HepG2 (cell line): ENCODE data around the gene LMOD2. TPM values are rescaled to one million over a fixed set of nuclear protein-coding genes. Genes with fewer than 3 reads are reported as not detected.

Source experiments
- ATAC-seq: fragments of 200-7000 bp; cut with Tn5 transposase; 3 replicates; pipeline ENCODE4 v1.9.1; 2020; ENCODE audit warnings: mild to moderate bottlenecking, moderate library complexity
- BruUV-seq: library from RNA; stranded (reverse); fragments of 400-500 nt; replicated peaks from 2 replicates; lab custom pipeline; 2021; lab: Mats Ljungman, UMichigan
- CTCF ChIA-PET: fragments of 300-600 bp; formaldehyde crosslinking; extraction: SDS; loops from one replicate; lab custom pipeline; 2021; ENCODE audit warnings: low total read pairs, inconsistent platforms, low intra/inter-chr PET ratio; lab: Yijun Ruan, JAX
- POLR2A ChIA-PET: fragments of 350-600 bp; sonication (Branson Sonifier 250); formaldehyde crosslinking; loops from one replicate; lab custom pipeline; 2020; ENCODE audit warnings: antibody characterized with exemption, inconsistent platforms; lab: Yijun Ruan, JAX
- DNase-seq: peaks from one replicate; pipeline ENCODE4 v3.0.0-alpha.2; 2015; ENCODE audit warnings: low spot score
- FAIRE-seq: peaks from 3 replicates; lab custom pipeline; 2011; peaks lifted over from hg19 to GRCh38; lab: Jason Lieb, UNC
- H2AFZ ChIP-seq: one replicate; pipeline ENCODE4 v1.6.1; 2011; ENCODE audit warnings: low read length, inconsistent platforms
- H3K27ac ChIP-seq: fragments of 300-600 bp; 3 replicates; pipeline ENCODE4 v1.8.0; 2011; ENCODE audit warnings: mixed run types, mild to moderate bottlenecking, mixed read lengths, low read length, inconsistent platforms; ENCODE audit not compliant: insufficient read depth; ENCODE audit errors: extremely low read length
- H3K27me3 ChIP-seq, 2 experiments: fragments of 200-600 bp in 1 of 2; 2 replicates in 1 of 2; 3 replicates in 1 of 2; pipeline versions ENCODE4 v1.6.0 to v1.8.0; 2011; ENCODE audit warnings: low read length in 2 of 2, mild to moderate bottlenecking in 2 of 2, moderate library complexity in 2 of 2, inconsistent platforms in 1 of 2; ENCODE audit not compliant: insufficient read depth in 2 of 2, control insufficient read depth in 1 of 2
- H3K36me3 ChIP-seq, 2 experiments: fragments of 200-600 bp in 1 of 2; replicated peaks in 1 of 2; 2 replicates in 1 of 2; 3 replicates in 1 of 2; pipeline versions ENCODE4 v1.5.1 to v1.8.0; 2011; ENCODE audit warnings: low read length in 2 of 2, inconsistent platforms in 1 of 2; ENCODE audit not compliant: insufficient read depth in 2 of 2, control insufficient read depth in 1 of 2
- H3K4me1 ChIP-seq: 2 replicates; pipeline ENCODE4 v1.5.1; 2012; ENCODE audit warnings: low read length, inconsistent platforms; ENCODE audit not compliant: insufficient read depth
- H3K4me2 ChIP-seq: 2 replicates; pipeline ENCODE4 v1.6.0; 2011; ENCODE audit warnings: low read depth, low read length, inconsistent platforms
- H3K4me3 ChIP-seq, 3 experiments: fragments of 200-600 bp in 1 of 3; sonication (generic), shearing (Covaris generic) in 1 of 3; replicated peaks in 1 of 3; 2 replicates each; pipeline ENCODE4 v1.5.1; 2011 to 2016; ENCODE audit warnings: low read length in 3 of 3, inconsistent platforms in 2 of 3, low read depth in 2 of 3, mild to moderate bottlenecking in 2 of 3, control low read depth in 1 of 3, mixed read lengths in 1 of 3; ENCODE audit not compliant: insufficient read depth in 1 of 3
- H3K79me2 ChIP-seq: one replicate; pipeline ENCODE4 v1.6.1; 2011; ENCODE audit warnings: low read length, inconsistent platforms; ENCODE audit not compliant: insufficient read depth
- H3K9ac ChIP-seq: 2 replicates; pipeline ENCODE4 v1.6.0; 2011; ENCODE audit warnings: mild to moderate bottlenecking, low read depth, low read length, inconsistent platforms; ENCODE audit not compliant: insufficient read depth
- H3K9me3 ChIP-seq: 2 replicates; pipeline ENCODE4 v1.5.1; 2012; ENCODE audit warnings: mild to moderate bottlenecking, low read length
- H4K20me1 ChIP-seq: 2 replicates; pipeline ENCODE4 v1.6.0; 2011; ENCODE audit warnings: inconsistent platforms, mild to moderate bottlenecking, low read length, moderate library complexity; ENCODE audit not compliant: insufficient read depth
- ATF7-NPFF ChIP-seq: sonication (generic); formaldehyde crosslinking; IDR thresholded peaks from 2 replicates; pipeline ENCODE4 v1.8.1; 2023; ENCODE audit warnings: mild to moderate bottlenecking, low read depth, missing genetic modification reagents, moderate library complexity
- BORCS8-MEF2B ChIP-seq: sonication (generic); formaldehyde crosslinking; IDR thresholded peaks from 2 replicates; pipeline ENCODE4 v1.8.0; 2022; ENCODE audit warnings: mild to moderate bottlenecking, missing genetic modification reagents
- FLYWCH1 ChIP-seq: sonication (generic); formaldehyde crosslinking; IDR thresholded peaks from 2 replicates; pipeline ENCODE4 v1.8.1; 2023; ENCODE audit warnings: mild to moderate bottlenecking, missing genetic modification reagents
- FOXO1 ChIP-seq: sonication (generic); formaldehyde crosslinking; IDR thresholded peaks from 2 replicates; pipeline ENCODE4 v1.4.0; 2020; ENCODE audit warnings: missing genetic modification reagents
- HOXA3 ChIP-seq: sonication (generic); formaldehyde crosslinking; IDR thresholded peaks from 2 replicates; pipeline ENCODE4 v1.5.0; 2020; ENCODE audit warnings: missing genetic modification reagents
- HOXA7 ChIP-seq: sonication (generic); formaldehyde crosslinking; IDR thresholded peaks from 2 replicates; pipeline ENCODE4 v1.8.1; 2022; ENCODE audit warnings: mild to moderate bottlenecking, missing genetic modification reagents, moderate library complexity
- JUND ChIP-seq: sonication (generic); formaldehyde crosslinking; IDR thresholded peaks from 2 replicates; pipeline ENCODE4 v1.8.0; 2022; ENCODE audit warnings: mild to moderate bottlenecking, missing genetic modification reagents
- NAIF1 ChIP-seq: sonication (generic); formaldehyde crosslinking; IDR thresholded peaks from 2 replicates; pipeline ENCODE4 v1.5.0; 2020; ENCODE audit warnings: mild to moderate bottlenecking, missing genetic modification reagents, borderline replicate concordance
- NCOR1 ChIP-seq: fragments of 200-600 bp; sonication (generic); IDR thresholded peaks from 2 replicates; pipeline ENCODE4 v1.7.0; 2017; ENCODE audit warnings: antibody characterized with exemption, low read length, borderline replicate concordance
- NFYB ChIP-seq: sonication (generic); formaldehyde crosslinking; IDR thresholded peaks from 2 replicates; pipeline ENCODE4 v1.4.0; 2020; ENCODE audit warnings: missing genetic modification reagents
- RELA ChIP-seq: sonication (generic); formaldehyde crosslinking; IDR thresholded peaks from 2 replicates; pipeline ENCODE4 v1.4.0; 2020; ENCODE audit warnings: missing genetic modification reagents
- ZBTB20 ChIP-seq: sonication (generic); formaldehyde crosslinking; IDR thresholded peaks from 2 replicates; pipeline ENCODE4 v1.8.1; 2023; ENCODE audit warnings: missing genetic modification reagents, low read depth, mild to moderate bottlenecking, borderline replicate concordance
- ZFP37 ChIP-seq: sonication (generic); formaldehyde crosslinking; IDR thresholded peaks from 2 replicates; pipeline ENCODE4 v1.4.0; 2020; ENCODE audit warnings: missing genetic modification reagents, borderline replicate concordance
- ZNF136 ChIP-seq: sonication (generic); formaldehyde crosslinking; IDR thresholded peaks from 2 replicates; pipeline ENCODE4 v1.8.1; 2022; ENCODE audit warnings: low read depth, mild to moderate bottlenecking, moderate library complexity, missing genetic modification reagents
- ZNF230 ChIP-seq: sonication (generic); formaldehyde crosslinking; IDR thresholded peaks from 2 replicates; pipeline ENCODE4 v1.4.0; 2020; ENCODE audit warnings: mild to moderate bottlenecking, missing genetic modification reagents
- ZNF468 ChIP-seq: sonication (generic); formaldehyde crosslinking; IDR thresholded peaks from 2 replicates; pipeline ENCODE4 v1.8.0; 2022; ENCODE audit warnings: mild to moderate bottlenecking, moderate library complexity, missing genetic modification reagents
- ZNF552 ChIP-seq: sonication (generic); formaldehyde crosslinking; IDR thresholded peaks from 2 replicates; pipeline ENCODE4 v1.9.0; 2022; ENCODE audit warnings: missing genetic modification reagents, mild to moderate bottlenecking, borderline replicate concordance
- ZNF652 ChIP-seq: IDR thresholded peaks from 2 replicates; pipeline ENCODE4 v1.6.1; 2016; ENCODE audit warnings: low read depth, borderline replicate concordance
- ZNF674 ChIP-seq: sonication (generic); formaldehyde crosslinking; IDR thresholded peaks from 2 replicates; pipeline ENCODE4 v1.5.0; 2020; ENCODE audit warnings: low read depth, mild to moderate bottlenecking, missing genetic modification reagents
- WGBS: methylation state at CpG from one replicate; pipeline ENCODE4 v1.1.6; 2017; ENCODE audit warnings: low lambda C conversion rate; 5-methylcytosine and 5-hydroxymethylcytosine counted together
- in situ Hi-C: cut with HindIII; loops from 2 replicates; pipeline ENCODE4 v1.10.0; 2017; ENCODE audit warnings: low pct_unique_long_range_greater_than_20kb; ENCODE audit not compliant: extremely low pct_ligation_motif_present
- intact Hi-C: fragments of 100-400 bp; cut with micrococcal nuclease; formaldehyde crosslinking; loops from one replicate; pipeline ENCODE4 v1.10.0; 2022; ENCODE audit not compliant: unreplicated experiment
- polyA plus RNA-seq, 8 experiments: library from polyadenylated mRNA; depleted of rRNA in 3 of 8; stranded (reverse) in 7 of 8; unstranded in 1 of 8; fragments of >200 nt; fragmentation: Illumina TruSeq in 4 of 8; extraction: Trizol in 4 of 8; gene quantifications; 2 replicates each; pipeline versions ENCODE4 v1.2.1 to v1.2.3, GENCODE V29; 2011 to 2016; ENCODE audit warnings: low read depth in 4 of 8, missing spikeins in 1 of 8, mixed read lengths in 1 of 8; ENCODE audit not compliant: insufficient read depth in 1 of 8
- total RNA-seq, 5 experiments: library from RNA; depleted of rRNA; stranded (reverse); fragments of >200 nt; fragmentation: Illumina TruSeq; extraction: Trizol; gene quantifications; 2 replicates each; pipeline ENCODE4 v1.2.3, GENCODE V29; 2016; ENCODE audit warnings: low read depth in 1 of 5
- TF ChIP-seq, protein P1 (sequence below): sonication (generic); formaldehyde crosslinking; IDR thresholded peaks from 2 replicates; pipeline ENCODE4 v1.5.0; 2020; ENCODE audit warnings: mild to moderate bottlenecking, missing genetic modification reagents

LMOD2 gene
- total and polyA plus RNA-seq, 2 of the 13 experiments (the other 11 are each of a cell fraction or from before 2014, with no cell fraction given) = not detected

DNA sequence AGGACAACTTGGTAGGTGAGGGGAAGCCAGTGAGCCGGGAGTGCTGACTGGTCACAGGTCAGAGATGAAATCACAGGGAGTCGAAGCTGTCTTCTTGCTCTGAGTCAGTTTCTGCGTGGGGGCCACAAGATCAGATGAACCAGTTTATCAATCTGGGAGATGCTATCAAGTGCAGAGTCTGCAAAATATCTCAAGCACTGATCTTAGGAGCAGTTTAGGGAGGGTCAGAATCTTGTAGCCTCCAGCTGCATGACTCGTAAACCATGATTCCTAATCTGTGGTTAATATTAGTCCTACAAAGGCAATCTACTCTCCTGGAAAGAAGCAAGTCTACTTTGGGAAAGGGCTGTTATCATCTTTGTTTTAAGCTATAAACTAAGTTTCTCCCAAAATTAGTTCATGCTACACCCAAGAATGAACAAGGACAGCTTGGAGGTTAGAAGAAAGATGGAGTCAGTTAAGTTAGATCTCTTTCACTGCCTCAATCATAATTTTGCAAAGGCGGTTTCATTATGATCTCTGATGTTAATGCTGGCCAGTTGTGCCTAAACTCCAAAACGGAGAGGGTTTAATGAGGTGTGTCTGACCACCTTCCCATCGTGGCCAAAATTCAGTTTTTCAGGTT is 8.4 kb upstream of the LMOD2 start:
- no TSS peak for BruUV-seq
- DNase-seq (no peak), FAIRE-seq (no peak), ATAC-seq (no peak)
- intact Hi-C loops (no loop called here), in situ Hi-C loops (no loop called here)
- Histone ChIP-seq H3K4me3 (no peak overlapping the region), H3K4me1 (peaks cover 15% of the 10 kb centered on the region), H3K4me2 (no peak overlapping the region), H3K9ac (no peak overlapping the region), H3K9me3 (no peaks in the 10 kb centered on the region), H2AFZ (no peak overlapping the region), H3K79me2 (no peaks in the 10 kb centered on the region), H3K36me3 (no peaks in the 10 kb centered on the region), H3K27ac (no peak overlapping the region), H4K20me1 (no peaks in the 10 kb centered on the region), H3K27me3 (no peaks in the 10 kb centered on the region)
- 47% methylated on average over 7 of the region's 7 CpGs for WGBS
- TF ChIP-seq ZNF136 (CRISPR knock-in tag) (no peak), RELA (CRISPR knock-in tag) (no peak), ZFP37 (no peak), NCOR1 (no peak), NAIF1 (CRISPR knock-in tag) (no peak), ZNF468 (no peak), JUND (no peak), FLYWCH1 (no peak)
- ChIA-PET POLR2A (no interaction called here), CTCF (no interaction called here)

DNA sequence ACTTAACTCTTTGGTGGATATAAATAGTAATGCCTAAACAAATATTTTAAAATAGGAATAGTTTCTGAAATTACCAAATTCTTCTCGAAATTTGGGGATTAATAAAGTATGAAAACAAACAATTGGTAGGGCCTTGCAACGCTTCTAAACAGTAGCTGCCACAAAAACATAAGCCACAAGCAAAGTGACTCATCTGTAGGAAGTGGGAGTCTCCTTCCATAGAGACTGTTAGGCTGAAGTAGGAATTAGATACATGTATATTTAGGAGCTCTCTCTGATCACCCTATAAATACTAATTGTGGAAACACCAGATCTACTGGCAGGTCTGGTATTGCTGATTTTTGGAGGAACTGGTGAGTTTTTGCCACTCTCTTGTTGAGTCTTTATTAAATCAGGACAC is 5.7 kb upstream of the LMOD2 start:
- Histone ChIP-seq H3K27ac (no peak overlapping the region), H3K79me2 (no peaks in the 10 kb centered on the region), H3K4me1 (no peaks in the 10 kb centered on the region), H3K9me3 (no peaks in the 10 kb centered on the region), H3K36me3 (no peaks in the 10 kb centered on the region), H4K20me1 (no peaks in the 10 kb centered on the region), H3K9ac (no peak overlapping the region), H3K4me2 (no peak overlapping the region), H3K4me3 (no peak overlapping the region), H2AFZ (no peak overlapping the region), H3K27me3 (no peaks in the 10 kb centered on the region)
- ChIA-PET CTCF (no interaction called here), POLR2A (no interaction called here)
- WGBS = 0% methylated on average over 2 of the region's 2 CpGs
- DNase-seq = no peak
- no peak for ATAC-seq
- BruUV-seq = no TSS peak
- in situ Hi-C loops = no loop called here
- intact Hi-C loops = no loop called here
- FAIRE-seq = no peak
- TF ChIP-seq NFYB (CRISPR knock-in tag) = no peak
- TF ChIP-seq ZNF674 (CRISPR knock-in tag) = no peak
- no peak for TF ChIP-seq ZNF552 (CRISPR knock-in tag)
- no peak for TF ChIP-seq HOXA7 (CRISPR knock-in tag)
- TF ChIP-seq ZNF652 = no peak
- no peak for TF ChIP-seq BORCS8-MEF2B (CRISPR knock-in tag)
- TF ChIP-seq NCOR1 = no peak
- no peak for TF ChIP-seq HOXA3 (CRISPR knock-in tag)
- TF ChIP-seq ZNF230 (CRISPR knock-in tag) = no peak
- no peak for TF ChIP-seq ZBTB20
- TF ChIP-seq ATF7-NPFF (CRISPR knock-in tag) = no peak
- TF ChIP-seq, protein P1, sequence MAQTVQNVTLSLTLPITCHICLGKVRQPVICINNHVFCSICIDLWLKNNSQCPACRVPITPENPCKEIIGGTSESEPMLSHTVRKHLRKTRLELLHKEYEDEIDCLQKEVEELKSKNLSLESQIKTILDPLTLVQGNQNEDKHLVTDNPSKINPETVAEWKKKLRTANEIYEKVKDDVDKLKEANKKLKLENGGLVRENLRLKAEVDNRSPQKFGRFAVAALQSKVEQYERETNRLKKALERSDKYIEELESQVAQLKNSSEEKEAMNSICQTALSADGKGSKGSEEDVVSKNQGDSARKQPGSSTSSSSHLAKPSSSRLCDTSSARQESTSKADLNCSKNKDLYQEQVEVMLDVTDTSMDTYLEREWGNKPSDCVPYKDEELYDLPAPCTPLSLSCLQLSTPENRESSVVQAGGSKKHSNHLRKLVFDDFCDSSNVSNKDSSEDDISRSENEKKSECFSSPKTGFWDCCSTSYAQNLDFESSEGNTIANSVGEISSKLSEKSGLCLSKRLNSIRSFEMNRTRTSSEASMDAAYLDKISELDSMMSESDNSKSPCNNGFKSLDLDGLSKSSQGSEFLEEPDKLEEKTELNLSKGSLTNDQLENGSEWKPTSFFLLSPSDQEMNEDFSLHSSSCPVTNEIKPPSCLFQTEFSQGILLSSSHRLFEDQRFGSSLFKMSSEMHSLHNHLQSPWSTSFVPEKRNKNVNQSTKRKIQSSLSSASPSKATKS (CRISPR knock-in tag) = no peak
- TF ChIP-seq FOXO1 (CRISPR knock-in tag) = no peak
